Tibial nerve (tissue), 4 donors: ENCODE results near the gene NLRP6. TPM values are rescaled to one million over a fixed set of nuclear protein-coding genes. Genes with fewer than 3 reads are reported as not detected.

Experiments
- DNase-seq, 2 donors: peaks; one replicate each; pipeline ENCODE4 v3.0.0-alpha.2; 2019; ENCODE audit warnings: low spot score in 2 of 2
- H3K27ac ChIP-seq, 4 donors: fragments of 200-600 bp; sonication (generic) in 3 of 4; one replicate each; pipeline ENCODE4 v1.5.1; 2017 to 2019; ENCODE audit warnings: mild to moderate bottlenecking in 1 of 4
- H3K27me3 ChIP-seq, 2 donors: fragments of 200-600 bp; sonication (generic) in 1 of 2; one replicate each; pipeline versions ENCODE4 v1.5.1 to v1.6.0; 2017 to 2019
- H3K36me3 ChIP-seq, 3 donors: fragments of 200-600 bp; sonication (generic); one replicate each; pipeline ENCODE4 v1.5.1; 2018 to 2019
- H3K4me1 ChIP-seq, 4 donors: fragments of 200-600 bp; sonication (generic) in 3 of 4; one replicate each; pipeline ENCODE4 v1.5.1; 2017 to 2019
- H3K4me3 ChIP-seq, 4 donors: fragments of 200-600 bp; sonication (generic) in 3 of 4; one replicate each; pipeline ENCODE4 v1.5.1; 2017 to 2019; ENCODE audit warnings: mild to moderate bottlenecking in 1 of 4, moderate library complexity in 1 of 4
- H3K9me3 ChIP-seq, 4 donors: fragments of 200-600 bp; sonication (generic) in 3 of 4; one replicate each; pipeline ENCODE4 v1.5.1; 2017 to 2019
- EP300 ChIP-seq, 2 donors: sonication (generic); formaldehyde crosslinking; IDR thresholded peaks; one replicate each; pipeline ENCODE4 v1.6.1; 2017; ENCODE audit warnings: antibody characterized with exemption in 2 of 2, mild to moderate bottlenecking in 1 of 2
- POLR2A ChIP-seq, 2 donors: fragments of 450-650 bp; IDR thresholded peaks; one replicate each; pipeline ENCODE4 v1.6.1; 2017; ENCODE audit warnings: antibody characterized with exemption in 2 of 2, mild to moderate bottlenecking in 2 of 2, moderate library complexity in 2 of 2
- WGBS, 2 donors: methylation state at CpG; one replicate each; pipeline ENCODE4 v1.1.5; 2018; 5-methylcytosine and 5-hydroxymethylcytosine counted together
- total RNA-seq, 4 donors: library from RNA; depleted of rRNA; stranded (reverse); fragments of >200 nt; gene quantifications; one replicate each; pipeline ENCODE4 v1.1.0, GENCODE V29; 2016
- TF ChIP-seq, protein P1 (sequence below), 5 experiments: fragments of 200-600 bp in 3 of 5; fragments of 450-650 bp in 2 of 5; sonication (generic) in 3 of 5; IDR thresholded peaks; one replicate each; pipeline ENCODE4 v1.5.1; 2016 to 2019; ENCODE audit warnings: antibody characterized with exemption in 5 of 5, mild to moderate bottlenecking in 3 of 5, moderate library complexity in 2 of 5

NLRP6 gene
- total RNA-seq, 4 donors from 2014 or later = 1.0 to 3.3 (median 1.7) TPM

DNA sequence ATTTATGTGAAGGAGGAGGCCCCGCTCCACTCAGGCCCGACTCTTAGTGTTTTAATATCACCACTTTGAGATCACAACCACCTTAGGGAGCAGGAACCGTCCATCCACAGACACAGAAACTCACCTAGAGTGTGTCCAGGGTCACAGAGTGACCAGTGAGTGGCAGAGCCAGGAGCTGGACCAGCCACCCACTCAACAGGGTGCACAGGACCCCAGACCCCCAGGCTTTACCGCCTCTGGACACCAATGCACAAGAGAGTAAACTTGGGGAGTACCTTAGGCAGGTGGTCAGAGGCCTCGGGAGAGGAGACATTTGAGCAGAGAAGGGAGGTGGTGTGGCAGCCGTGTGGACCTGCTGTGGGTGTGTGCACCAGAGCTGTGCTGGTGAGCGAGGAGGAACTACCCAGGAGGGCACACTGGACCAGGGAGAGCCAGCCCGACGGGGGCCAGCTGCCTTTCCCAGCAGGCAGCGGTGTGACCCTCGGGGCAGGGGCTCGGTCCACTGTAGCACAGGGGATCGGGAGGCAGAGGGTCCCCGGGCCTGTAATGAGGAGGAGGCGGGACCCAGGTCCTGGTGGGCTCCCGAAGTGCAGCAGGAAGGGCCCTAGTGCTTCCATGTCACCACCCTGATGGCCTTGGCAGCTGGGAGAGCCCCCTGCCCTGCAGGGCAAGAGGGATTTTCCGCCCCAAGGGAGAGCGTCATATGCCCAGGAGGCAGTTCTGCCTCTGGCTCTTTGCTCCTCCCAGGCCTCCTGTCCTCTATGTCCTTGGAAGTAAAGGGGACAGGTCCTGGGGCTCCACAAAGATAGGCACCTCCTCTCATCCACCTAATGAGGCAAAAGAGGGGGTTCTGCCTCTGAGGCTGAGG is 7.5 kb upstream of the NLRP6 start:
- Histone ChIP-seq H3K9me3 (peaks cover 0 to 7% (median 0%) of the 10 kb centered on the region in 4 donors), H3K27ac (peak overlapping the region in 3 of 4 donors; percentile 57 to 87 (median 86)), H3K27me3 (no peaks in the 10 kb centered on the region), H3K4me1 (peaks cover 0 to 24% (median 8%) of the 10 kb centered on the region in 4 donors), H3K36me3 (no peaks in the 10 kb centered on the region), H3K4me3 (no peak overlapping the region)
- no peak for DNase-seq
- WGBS, 2 donors = 77 to 79% methylated on average over 17 to 18 of the region's 18 CpGs
- no peak for TF ChIP-seq EP300 (IDR thresholded peaks at IDR 0.05)
- TF ChIP-seq POLR2A (IDR thresholded peaks at IDR 0.05) = no peak

DNA sequence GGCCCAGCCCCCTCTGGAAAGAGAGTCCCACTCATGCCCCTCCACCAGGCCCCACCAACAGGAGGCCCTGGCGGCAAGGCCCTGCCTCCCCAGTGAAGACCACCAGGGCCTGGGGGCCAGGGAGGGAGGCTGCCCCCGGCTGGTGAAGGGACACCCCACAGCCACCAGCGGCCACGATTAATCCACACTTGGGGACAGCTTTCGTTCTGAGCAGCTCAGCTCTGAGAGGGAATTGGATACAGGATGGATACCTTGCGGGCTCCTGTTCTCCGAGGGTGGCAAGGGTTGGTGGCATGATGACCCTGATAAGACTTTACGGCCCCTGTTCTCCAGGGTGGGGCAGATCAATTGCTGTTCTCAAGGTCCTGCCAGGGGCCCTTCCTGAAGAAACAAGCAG is 6.9 kb upstream of the NLRP6 start:
- Histone ChIP-seq H3K27me3 (no peaks in the 10 kb centered on the region), H3K4me1 (peaks cover 0 to 24% (median 8%) of the 10 kb centered on the region in 4 donors), H3K4me3 (no peak overlapping the region), H3K36me3 (no peaks in the 10 kb centered on the region), H3K9me3 (peaks cover 0 to 2% (median 0%) of the 10 kb centered on the region in 4 donors), H3K27ac (peak overlapping the region in 3 of 4 donors; percentile 57 to 87 (median 86))
- DNase-seq = no peak
- WGBS, 2 donors = 74 to 84% methylated on average over 8 of the region's 8 CpGs
- TF ChIP-seq, protein P1, sequence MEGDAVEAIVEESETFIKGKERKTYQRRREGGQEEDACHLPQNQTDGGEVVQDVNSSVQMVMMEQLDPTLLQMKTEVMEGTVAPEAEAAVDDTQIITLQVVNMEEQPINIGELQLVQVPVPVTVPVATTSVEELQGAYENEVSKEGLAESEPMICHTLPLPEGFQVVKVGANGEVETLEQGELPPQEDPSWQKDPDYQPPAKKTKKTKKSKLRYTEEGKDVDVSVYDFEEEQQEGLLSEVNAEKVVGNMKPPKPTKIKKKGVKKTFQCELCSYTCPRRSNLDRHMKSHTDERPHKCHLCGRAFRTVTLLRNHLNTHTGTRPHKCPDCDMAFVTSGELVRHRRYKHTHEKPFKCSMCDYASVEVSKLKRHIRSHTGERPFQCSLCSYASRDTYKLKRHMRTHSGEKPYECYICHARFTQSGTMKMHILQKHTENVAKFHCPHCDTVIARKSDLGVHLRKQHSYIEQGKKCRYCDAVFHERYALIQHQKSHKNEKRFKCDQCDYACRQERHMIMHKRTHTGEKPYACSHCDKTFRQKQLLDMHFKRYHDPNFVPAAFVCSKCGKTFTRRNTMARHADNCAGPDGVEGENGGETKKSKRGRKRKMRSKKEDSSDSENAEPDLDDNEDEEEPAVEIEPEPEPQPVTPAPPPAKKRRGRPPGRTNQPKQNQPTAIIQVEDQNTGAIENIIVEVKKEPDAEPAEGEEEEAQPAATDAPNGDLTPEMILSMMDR (IDR thresholded peaks at IDR 0.05) = no peak
- no peak for TF ChIP-seq EP300 (IDR thresholded peaks at IDR 0.05)
- TF ChIP-seq POLR2A (IDR thresholded peaks at IDR 0.05) = no peak

DNA sequence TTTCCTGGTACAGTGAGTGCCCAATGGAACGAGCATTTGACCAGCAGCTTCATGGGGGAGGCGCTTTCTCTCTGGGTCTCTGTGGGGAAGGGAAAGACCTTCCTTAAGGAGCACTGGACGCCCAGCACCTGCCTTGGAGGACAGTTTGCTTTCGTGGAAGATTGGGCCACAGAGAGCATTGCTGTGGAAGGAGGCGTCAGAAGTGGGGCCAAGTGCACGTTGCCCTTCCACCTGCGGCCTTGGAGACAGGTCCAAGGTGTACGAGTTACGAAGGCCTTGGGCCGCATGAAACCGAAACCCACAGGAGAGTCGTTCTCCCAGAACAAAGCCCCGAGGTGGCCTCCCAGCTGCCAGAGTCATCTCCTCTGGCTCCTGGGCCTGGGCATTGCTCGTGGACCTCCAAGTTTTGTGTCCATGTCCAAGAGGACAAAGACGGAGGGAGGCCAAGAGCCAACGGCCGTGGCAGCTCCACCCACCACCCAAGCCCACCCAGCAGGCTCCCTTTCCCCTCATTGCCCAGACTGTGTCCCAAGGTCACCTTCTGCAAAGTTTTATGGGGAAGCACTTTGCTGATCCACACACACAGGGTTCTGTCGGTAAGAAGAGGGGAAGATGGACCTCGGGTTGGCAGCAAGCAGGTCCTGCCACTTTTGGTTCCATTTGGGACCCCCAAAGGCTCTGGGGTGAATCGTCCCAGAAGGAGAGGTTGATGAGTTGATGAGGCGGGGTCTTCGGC is 5.8 kb upstream of the NLRP6 start:
- Histone ChIP-seq H3K9me3 (peaks cover 0 to 4% (median 0%) of the 10 kb centered on the region in 4 donors), H3K4me1 (peaks cover 0 to 21% (median 8%) of the 10 kb centered on the region in 4 donors), H3K27ac (peak overlapping the region in 1 of 4 donors; percentile 87), H3K36me3 (no peaks in the 10 kb centered on the region), H3K27me3 (no peaks in the 10 kb centered on the region), H3K4me3 (no peak overlapping the region)
- TF ChIP-seq EP300 (IDR thresholded peaks at IDR 0.05) = no peak
- TF ChIP-seq, protein P1 (IDR thresholded peaks at IDR 0.05) = no peak
- no peak for TF ChIP-seq POLR2A (IDR thresholded peaks at IDR 0.05)
- no peak for DNase-seq
- WGBS, 2 donors = 88 to 90% methylated on average over 22 of the region's 22 CpGs

GRCh38 chr11:272931-273198 is 5.3 kb upstream of the NLRP6 start:
- Histone ChIP-seq H3K27me3 (peaks cover 0 to 3% of the 10 kb centered on the region in 2 donors), H3K4me3 (no peak overlapping the region), H3K36me3 (no peaks in the 10 kb centered on the region), H3K4me1 (peaks cover 0 to 16% (median 7%) of the 10 kb centered on the region in 4 donors), H3K9me3 (peaks cover 0 to 4% (median 0%) of the 10 kb centered on the region in 4 donors), H3K27ac (peak overlapping the region in 1 of 4 donors; percentile 40)
- 64 to 73% methylated on average over 6 of the region's 6 CpGs for WGBS, 2 donors
- DNase-seq = no peak
- TF ChIP-seq POLR2A (IDR thresholded peaks at IDR 0.05) (no peak), EP300 (IDR thresholded peaks at IDR 0.05) (no peak)
- TF ChIP-seq, protein P1 (IDR thresholded peaks at IDR 0.05) = no peak

DNA sequence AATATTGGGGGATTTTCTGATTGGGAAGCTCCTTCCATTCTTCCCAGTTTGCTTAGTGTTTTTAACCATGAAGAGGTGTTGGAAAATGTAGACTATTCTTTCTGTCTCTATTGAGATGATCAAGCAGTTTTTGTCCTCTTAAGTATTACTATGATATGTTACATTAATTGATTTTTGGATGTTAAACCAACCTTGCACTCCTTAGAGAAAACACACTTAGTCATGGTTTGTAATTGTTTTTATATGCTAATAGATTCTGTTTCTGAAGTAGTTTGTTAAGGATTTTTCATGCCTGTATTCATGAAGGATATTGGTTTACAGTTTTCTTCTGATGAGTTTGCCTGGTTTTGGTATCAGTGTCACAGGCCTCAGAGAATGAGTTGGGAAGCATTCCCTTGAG is 2.0 kb upstream of the NLRP6 start:
- no peak overlapping the region for H3K4me3 ChIP-seq
- DNase-seq = no peak
- no peaks in the 10 kb centered on the region for H3K36me3 ChIP-seq
- peaks cover 0 to 26% (median 21%) of the 10 kb centered on the region in 4 donors for H3K4me1 ChIP-seq
- H3K9me3 ChIP-seq = peaks cover 0 to 4% (median 0%) of the 10 kb centered on the region in 4 donors
- no peak for TF ChIP-seq EP300 (IDR thresholded peaks at IDR 0.05)
- TF ChIP-seq, protein P1 (IDR thresholded peaks at IDR 0.05) = no peak
- TF ChIP-seq POLR2A (IDR thresholded peaks at IDR 0.05) = no peak
- peaks cover 0 to 35% of the 10 kb centered on the region in 2 donors for H3K27me3 ChIP-seq
- H3K27ac ChIP-seq = no peak overlapping the region
